HG03565 (cell line): Measurements from ENCODE around the gene FOXP1.

Experiments used
- ATAC-seq: cut with Tn5 transposase; IDR thresholded peaks from one replicate; pipeline ENCODE4 v1.9.1; 2021; ENCODE audit warnings: mild to moderate bottlenecking, moderate library complexity; ENCODE audit not compliant: unreplicated experiment

FOXP1 gene

DNA sequence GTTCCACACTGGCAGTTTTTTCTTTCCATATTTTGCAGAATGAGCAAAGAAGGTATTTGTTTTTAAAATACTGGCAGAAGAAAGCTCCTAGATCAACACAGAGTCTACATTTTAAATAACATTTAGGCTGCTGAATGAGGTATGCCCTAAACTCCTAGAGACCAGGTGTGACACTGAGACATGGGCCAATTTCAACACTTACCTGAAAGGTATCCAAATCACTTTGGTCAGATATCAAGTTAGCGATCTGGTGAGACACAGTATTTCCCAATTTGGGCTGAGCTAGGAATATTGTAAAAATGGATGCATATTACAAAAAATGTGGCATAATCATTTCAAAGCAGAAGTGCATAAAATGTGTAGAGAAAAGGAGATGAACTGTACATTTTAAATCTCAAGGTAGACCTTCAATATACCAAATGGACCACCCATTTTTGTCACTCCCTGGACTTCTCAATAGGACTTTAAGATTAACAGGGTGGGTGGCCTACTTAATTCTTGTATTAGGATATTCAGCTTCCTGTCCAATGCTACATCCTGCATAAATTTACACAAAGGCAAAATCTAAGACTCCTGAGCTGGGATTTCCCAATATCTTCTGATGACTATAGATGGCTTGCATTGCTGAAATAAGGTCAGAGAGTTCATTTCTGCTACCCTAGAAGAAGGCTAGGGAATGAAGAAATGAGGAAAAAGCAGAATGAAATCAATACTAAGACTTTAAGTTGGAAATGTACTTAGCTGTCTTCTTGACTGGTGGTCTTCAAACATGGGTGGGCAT lies 487.8 kb downstream of the FOXP1 start:
- no peak for ATAC-seq

DNA sequence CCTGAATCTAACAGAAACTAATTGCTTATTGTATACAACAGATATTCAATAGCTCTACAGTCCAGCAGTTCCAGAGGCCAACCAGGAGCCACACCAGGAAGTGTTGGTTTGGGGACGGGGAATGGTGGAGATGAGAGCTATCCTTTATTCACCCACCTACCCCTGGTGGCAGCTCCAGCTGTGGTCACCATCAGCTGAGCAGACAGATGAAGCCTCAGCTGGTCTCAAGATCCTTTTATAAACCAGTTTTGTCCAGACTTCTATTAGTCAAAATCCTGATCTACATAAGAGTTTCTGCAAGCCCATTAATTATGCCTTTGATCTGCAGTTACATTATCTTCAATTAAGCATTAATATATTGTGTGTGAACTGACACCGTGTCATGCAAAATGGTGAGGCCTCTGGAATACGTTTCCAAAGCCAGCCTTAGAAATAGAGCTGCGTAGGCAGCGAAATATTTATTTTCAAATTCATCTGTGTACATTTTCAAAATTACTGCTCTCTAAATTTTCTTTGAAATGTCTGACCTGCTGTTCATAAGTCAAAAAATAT lies 488.8 kb downstream of the FOXP1 start:
- no peak for ATAC-seq

DNA sequence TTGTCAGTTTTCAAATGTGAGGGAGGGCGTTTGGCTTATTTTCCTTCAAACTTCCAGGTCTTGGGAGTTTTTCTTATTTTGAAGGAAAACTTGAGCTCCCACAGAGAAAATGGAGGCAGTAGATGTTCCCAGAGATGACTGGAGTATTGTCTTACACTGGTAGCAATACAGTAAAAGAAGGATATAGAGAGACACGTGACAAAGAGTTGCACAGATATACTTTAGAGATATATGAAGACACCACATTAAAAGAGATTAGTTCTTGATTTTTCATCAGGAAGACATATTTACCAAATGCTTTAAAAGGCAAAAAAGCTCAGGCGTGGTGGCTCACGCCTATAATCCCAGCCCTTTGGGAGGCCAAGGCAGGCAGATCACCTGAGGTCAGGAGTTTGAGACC lies 490.9 kb downstream of the FOXP1 start:
- ATAC-seq, result no peak

DNA sequence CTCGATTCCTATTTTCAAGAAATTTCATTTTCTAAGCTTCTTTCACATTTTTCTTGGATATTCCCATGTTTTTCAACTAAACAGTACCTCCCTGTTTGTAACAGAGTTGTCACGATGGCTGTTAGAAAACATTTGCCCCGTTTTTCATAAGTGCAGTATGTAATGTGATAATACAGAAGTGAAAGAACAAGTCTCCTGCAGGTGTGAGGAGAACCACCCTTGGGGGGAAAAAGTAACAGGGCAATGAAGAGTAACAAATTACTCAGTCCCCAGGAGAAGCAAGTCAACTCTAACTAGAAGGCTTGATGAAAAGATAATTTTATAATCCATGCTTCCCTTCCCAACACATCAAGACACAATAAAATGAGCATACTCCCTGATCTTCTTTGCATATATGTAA lies 493.3 kb downstream of the FOXP1 start:
- peak; percentile 15 for ATAC-seq

DNA sequence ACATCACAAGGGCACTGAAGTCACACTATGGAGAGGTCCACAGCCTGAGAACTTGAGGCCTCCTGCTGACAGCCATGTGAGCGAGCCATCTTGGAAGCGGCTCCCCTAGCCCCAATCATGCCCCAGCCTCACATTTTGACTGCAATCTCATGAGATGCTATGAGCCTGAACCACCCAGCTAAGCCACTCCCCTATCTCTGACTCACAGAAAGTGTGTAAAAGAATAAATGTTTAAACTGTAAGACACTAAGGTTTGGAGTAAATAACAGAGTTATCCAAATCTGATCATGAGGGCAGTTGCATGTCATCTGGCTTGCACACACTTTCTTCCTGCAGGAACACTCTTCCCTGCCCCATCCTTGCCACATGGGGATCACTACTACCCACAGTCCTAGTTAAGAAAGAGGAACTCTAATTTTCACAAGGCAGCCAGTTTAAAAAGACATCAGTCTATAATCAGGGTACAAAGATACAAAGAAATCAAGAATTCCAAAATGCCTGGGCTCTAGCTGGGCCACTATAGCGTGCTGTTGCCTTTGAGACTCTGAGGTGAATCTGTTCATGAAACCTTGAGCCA lies 494.2 kb downstream of the FOXP1 start:
- no peak for ATAC-seq

DNA sequence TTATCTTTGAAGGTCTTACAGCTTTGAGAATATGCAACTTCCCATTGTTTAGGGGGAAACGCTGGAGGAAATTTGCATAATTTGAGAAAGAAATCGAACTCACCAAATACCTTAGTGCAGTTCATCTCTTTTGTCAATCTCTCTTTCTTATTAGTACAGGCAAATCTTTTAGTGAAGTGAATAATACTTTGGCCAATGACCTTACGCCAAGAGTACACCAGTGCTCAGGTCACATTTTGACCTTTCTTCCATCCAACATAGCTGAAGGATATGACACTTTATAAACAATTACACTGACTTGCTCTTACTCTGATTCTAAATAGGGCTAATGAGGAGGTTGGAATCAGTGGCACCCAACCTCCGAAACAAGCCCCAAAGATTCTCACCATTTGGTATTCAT lies 494.8 kb downstream of the FOXP1 start:
- no peak for ATAC-seq

DNA sequence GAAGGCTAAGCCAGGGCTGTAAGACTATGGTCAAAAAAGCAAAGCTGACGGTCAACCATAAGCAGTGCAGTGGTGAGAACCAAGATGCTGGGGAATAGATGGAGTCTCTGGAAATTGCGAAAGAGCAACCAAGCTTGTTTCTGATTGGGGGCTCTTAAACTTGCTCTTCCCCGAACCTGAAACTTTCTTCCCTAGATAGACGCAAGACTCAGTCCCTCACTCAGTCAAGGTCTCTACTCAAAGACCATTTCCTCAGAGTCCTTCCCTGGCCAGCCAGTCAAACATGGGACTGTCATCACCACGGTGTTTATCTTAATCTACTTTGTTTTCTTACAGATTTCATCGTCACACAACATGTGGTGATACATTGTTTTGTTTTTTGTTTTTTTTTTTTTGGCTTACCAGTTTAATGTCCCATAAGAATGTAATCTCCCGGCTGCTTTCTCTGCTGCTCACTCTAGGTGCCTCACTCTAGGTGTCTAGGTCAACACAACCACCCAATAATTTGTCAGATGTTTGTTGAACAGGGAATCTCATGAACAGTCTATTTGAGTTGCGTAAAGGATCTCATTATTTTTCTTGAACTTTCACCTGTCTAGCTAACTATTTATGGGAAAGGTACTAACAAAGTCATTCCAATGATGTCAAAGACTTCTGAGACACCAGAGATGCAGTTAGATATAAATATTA lies 495.4 kb downstream of the FOXP1 start:
- no peak for ATAC-seq

DNA sequence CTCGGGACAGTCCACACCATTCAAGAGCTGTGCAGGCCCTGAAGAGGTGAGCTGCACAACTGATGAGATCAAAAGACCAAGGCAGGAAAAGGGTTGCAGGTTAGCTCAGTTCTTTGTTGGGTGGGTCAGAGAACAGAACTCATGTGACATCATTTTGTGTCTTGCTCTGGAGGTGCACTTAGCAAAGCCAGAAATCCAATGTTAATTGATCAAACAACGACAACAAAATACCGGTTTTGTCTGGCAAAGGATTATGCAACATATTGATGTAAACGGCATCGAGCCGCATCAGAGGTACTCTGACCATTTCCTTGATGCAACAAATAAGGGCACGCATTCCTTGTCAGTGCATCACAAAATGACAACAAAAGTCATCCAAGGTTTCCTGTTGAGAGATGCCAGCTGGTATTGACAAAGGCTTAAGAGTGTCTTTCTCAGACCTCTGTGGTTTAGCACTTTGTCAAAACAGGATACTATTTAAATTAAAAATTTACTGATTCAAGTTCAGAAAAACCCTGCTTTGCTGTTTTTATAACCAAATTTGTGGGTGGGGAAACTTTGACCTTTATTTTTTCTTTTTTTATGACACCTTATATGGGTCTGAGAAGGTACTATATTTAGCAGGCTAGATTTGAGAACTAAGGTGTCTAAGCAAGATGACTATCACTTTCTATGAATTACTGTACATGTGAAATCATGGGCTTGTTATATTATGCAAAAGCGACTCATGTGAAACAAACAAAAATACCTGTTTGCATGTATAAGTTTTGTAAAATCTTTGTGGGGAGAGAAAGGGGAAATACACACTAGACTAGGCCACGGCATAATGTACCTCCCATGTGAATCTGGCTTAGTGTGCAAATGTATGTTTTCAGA lies 496.1 kb downstream of the FOXP1 start:
- ATAC-seq, result peak; percentile 94

DNA sequence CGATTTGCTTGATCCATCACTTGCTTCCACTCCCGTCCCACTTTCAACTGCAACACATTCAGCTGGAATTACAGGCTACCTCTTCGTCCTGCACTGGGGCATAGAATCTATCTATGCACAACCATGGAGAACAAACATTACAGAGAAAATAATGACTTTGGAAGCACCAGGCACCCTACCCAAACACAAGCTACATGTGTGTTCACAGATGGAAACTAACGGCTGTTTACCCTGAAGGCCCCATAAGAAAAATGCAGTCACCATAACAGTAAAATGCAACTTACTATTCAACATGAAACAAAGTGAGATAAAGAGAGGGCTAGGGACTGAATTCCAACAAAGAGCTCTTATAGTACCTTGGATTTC lies 496.8 kb downstream of the FOXP1 start:
- ATAC-seq, result no peak

DNA sequence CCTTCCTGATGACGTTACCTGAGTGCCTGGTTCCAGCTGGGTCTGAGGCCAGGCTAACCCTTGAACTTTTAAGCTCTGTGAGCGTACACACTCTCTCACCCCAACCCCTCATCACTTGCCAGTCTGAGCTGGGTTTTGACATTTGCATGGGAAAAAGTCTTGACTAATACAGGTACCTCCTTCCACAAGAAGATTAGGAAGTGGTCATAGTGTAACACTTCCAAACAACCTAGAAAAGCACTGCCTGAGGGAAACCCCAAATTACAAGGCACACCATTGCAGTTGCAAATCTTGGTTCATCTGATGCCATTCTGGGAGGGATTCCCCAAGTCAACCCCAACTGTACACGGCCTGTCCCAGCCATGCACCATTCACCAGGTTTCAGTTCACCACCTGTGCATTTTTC lies 499.8 kb downstream of the FOXP1 start:
- ATAC-seq, result no peak

DNA sequence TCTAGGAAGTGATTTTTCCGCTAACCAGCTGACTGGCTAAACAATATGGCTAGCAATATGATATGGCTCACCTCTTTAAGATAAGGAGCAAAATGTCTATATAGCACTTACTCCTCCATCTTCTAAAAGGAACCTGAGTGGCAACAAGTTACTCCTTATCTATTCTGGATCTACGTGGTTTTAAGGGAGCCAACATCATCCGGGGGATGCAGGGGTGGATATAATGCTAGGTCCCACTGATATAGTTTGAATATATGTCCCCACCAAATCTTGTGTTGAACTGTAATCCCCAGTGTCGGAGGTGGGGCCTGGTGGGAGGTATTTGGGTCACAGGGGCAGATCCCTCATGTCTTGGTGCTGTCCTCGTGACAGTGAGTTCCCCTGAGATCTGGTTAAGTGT lies 500.7 kb downstream of the FOXP1 start:
- no peak for ATAC-seq

DNA sequence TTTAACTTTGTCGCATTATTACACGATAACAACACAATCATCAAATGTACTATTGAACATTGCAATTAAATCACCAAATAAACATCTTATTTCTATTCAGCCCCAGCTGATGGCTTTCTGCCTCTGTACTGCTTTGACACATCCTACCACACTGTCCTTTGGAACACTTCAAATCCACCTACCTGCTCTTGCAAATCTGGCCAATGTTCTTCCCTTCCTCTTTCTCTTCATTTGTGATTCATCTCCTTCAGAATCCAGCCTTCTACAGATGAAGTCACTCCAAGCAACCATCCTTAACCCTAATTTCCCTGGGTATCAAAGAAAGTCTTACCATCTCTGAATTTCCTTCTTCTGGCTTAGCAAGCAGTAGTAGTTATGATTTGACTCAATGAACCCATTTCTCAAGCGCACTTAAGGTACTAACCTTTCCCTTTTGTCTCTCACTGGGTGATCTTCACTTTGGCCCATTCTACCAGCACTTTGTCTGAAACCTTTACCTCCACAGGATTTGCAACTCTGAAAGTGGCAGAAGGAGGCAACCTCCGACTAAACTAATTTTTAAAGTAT lies 502.9 kb downstream of the FOXP1 start:
- no peak for ATAC-seq

DNA sequence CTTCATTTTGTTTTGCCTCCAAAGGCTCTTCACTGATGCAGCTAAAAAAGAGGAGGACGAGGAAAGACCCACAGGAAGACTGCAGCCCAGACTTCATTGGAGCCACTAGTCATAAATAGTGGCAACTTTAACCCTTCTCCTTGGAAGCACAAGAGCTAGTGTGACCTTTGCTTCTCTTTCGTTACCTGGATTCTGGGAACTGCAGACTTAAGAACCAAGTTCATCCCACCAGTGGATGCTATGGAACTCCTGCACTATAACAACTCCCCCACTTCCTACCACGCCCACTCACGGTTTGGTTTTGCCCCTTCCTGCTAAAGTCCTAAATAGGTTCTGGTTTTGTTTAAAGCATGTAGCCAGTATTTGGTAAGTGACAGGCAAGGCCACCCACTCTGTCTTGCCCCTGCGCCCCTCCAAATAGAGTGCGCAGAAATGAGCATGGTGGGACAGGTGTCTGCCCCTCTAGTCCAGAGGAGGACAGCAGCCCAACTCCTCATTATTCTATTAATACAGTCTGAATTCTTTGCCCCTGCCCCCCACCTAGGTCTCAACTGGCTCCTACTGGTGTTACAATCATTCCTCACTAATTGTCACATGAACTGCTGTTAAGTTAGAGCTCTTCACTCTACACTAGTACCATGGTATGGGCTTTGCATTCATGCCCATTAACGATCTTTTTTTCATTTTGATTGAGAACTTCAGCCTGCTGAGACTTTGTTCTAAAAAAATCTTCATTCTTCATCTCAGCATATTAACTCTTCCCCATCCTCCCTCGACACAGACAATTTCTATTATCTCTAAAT lies 504.6 kb downstream of the FOXP1 start:
- no peak for ATAC-seq

DNA sequence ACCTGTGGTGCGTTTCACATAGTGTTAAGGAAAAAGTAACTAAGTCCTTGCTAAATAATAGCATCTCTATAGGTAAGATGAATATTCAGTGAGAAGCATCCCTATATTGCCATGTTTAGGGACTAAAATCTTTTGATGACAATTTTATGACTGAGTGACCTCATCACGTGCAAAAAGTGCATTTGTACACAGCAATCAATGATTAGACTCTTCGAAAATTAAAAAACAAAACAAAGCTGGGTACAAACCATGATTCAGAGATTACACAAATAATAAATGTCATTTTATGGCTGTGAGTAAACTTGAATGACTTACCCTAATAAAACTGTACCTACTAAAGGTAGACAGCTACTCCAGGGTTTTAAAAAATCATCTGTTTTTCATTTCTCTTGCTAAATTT lies 505.3 kb downstream of the FOXP1 start:
- no peak for ATAC-seq

DNA sequence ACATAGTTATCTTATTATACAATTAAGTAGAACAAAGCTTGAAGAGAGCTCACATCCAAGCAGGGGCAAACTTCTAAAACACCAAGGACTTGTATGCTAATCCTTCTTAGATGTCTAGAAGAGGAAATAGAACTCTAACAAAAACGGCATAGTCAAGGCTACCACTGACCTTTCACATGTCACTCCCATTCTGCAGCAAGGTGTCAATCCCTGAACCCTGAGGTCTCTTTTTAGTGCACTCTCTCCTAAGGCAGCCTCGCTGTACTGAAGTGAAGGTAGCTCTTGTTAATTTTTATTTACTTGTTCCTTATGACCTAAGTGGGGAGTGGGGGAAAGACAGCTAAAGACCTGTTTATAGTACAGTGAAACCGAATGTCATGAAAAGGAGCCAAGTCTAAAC lies 506.5 kb downstream of the FOXP1 start:
- ATAC-seq, result no peak

DNA sequence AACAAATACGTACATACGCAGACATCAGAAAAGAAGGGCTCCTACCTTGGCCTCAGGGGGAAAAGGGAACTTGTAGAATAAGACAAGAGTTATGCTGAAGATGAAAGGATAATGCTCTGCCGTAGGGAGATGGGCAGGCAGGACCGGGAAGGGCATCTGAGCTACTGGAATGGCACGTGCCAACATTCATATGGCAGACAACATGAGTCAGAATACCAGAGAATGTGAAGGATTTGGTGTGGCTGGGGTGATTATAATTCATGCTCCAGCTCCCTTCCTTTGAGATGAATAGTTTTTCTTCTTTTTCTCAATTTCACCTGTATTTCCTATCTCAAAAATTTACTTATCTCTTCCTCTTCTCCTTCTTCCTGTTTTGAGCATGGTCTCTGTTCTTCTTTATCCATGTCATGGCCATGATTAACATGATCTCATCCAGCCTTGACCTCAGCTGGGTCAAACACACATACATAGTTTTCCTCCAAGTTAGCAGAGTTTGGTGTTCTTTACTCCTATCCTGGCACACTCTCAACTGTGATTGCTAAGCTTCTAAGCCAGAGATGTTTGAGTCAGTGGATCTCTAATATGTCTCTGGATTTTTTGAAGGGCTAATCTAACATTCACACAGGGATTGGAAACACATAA lies 507.0 kb downstream of the FOXP1 start:
- ATAC-seq, result no peak

DNA sequence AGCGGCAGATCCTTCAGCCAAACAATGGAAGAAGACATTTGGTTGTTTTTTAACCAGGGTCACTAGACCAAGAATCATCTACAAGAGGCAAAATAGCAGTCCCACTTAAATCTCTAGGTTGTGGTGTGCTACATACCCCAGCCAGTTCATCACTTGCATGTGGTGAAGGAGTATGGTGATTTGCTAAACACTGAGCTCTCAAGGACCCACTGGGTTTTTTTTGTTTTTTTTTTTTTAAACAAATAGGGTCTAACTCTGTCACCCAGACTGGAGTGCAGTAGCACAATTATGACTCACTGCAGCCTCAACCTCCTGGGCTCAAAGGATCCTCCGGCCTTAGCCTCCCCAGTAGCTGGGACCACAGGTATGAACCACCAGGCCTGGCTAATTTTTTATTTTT lies 508.0 kb downstream of the FOXP1 start:
- no peak for ATAC-seq

DNA sequence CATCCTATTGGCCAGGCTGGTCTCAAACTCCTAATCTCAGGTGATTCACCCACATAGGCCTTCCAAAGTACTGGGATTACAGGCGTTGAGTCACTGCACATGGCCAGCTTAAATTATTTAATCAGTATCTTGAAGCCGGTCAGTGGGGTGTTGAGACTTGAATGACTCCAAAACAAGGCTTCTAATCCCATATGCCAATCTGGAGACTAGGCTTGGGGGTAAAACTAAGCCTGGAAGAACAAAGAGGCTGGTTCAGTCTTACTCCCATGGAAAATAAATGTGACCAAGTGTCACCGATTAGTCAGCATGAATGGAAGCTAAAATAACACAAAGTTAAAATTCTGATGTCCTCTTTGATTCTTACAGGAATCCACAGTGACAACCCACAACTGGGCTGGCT lies 509.1 kb downstream of the FOXP1 start:
- no peak for ATAC-seq

DNA sequence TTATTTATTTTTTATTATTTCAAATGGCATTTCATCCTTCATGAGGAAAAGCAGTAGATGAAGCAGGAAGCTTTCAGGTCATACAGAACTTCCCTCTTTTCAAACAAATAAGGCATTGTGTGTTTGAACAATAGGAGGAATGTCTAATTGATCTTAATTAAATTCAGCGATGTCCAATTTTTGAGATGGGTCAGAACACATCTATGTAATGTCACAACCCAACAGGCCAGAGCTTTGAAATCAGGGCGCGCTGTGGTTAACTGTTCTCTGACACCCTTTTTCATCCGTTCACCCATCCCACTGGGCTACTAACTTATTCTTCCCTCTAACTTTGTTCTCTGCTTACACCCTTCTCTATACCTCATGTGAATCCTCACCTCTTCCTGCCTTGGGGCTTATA lies 510.5 kb downstream of the FOXP1 start:
- no peak for ATAC-seq
